Keratinocyte (primary cell): ENCODE measurements around the gene CLDN5. TPM values are rescaled to one million over a fixed set of nuclear protein-coding genes. Genes with fewer than 3 reads are reported as not detected.

Experiments used
- DNase-seq: peaks from one replicate; pipeline ENCODE4 v3.0.0-alpha.2; 2011; ENCODE audit warnings: low read depth, missing footprints, low spot score
- FAIRE-seq: peaks from 2 replicates; lab custom pipeline; 2011; peaks lifted over from hg19 to GRCh38; lab: Jason Lieb, UNC
- H2AFZ ChIP-seq: 2 replicates; pipeline ENCODE4 v1.6.0; 2012; ENCODE audit warnings: low read length, control low read depth, inconsistent platforms; ENCODE audit not compliant: control insufficient read depth
- H3K27ac ChIP-seq: 2 replicates; pipeline ENCODE4 v1.5.1; 2011; ENCODE audit warnings: low read length; ENCODE audit not compliant: control insufficient read depth, insufficient read depth
- H3K27me3 ChIP-seq: 3 replicates; pipeline ENCODE4 v1.6.0; 2011; ENCODE audit warnings: low read length; ENCODE audit not compliant: control insufficient read depth, insufficient read depth; ENCODE audit errors: extremely low read depth
- H3K36me3 ChIP-seq, 2 experiments: 2 replicates in 1 of 2; 3 replicates in 1 of 2; pipeline ENCODE4 v1.5.1; 2011; ENCODE audit warnings: low read length in 2 of 2, mild to moderate bottlenecking in 1 of 2; ENCODE audit not compliant: control insufficient read depth in 2 of 2, insufficient read depth in 2 of 2; ENCODE audit errors: extremely low read depth in 1 of 2
- H3K4me1 ChIP-seq: 3 replicates; pipeline ENCODE4 v1.5.1; 2011; ENCODE audit warnings: low read length; ENCODE audit not compliant: control insufficient read depth, insufficient read depth; ENCODE audit errors: extremely low read depth
- H3K4me2 ChIP-seq: 3 replicates; pipeline ENCODE4 v1.6.0; 2011; ENCODE audit warnings: low read depth, low read length; ENCODE audit not compliant: control insufficient read depth, insufficient read depth; ENCODE audit errors: extremely low read depth
- H3K4me3 ChIP-seq, 3 experiments: fragments of 200-600 bp in 1 of 3; sonication (generic) in 1 of 3; 2 replicates in 2 of 3; 3 replicates in 1 of 3; pipeline ENCODE4 v1.5.1; 2011 to 2016; ENCODE audit warnings: low read length in 3 of 3, mild to moderate bottlenecking in 3 of 3, control low read depth in 2 of 3, inconsistent platforms in 1 of 3, low read depth in 1 of 3, mixed read lengths in 1 of 3, mixed run types in 1 of 3, moderate library complexity in 1 of 3; ENCODE audit not compliant: control insufficient read depth in 2 of 3, insufficient read depth in 2 of 3; ENCODE audit errors: extremely low read depth in 1 of 3
- H3K79me2 ChIP-seq: 2 replicates; pipeline ENCODE4 v1.6.0; 2012; ENCODE audit warnings: low read length; ENCODE audit not compliant: control insufficient read depth, insufficient read depth
- H3K9ac ChIP-seq: 3 replicates; pipeline ENCODE4 v1.6.0; 2011; ENCODE audit warnings: low read length; ENCODE audit not compliant: control insufficient read depth, insufficient read depth; ENCODE audit errors: extremely low read depth
- H3K9me1 ChIP-seq: 3 replicates; pipeline ENCODE4 v1.6.0; 2011; ENCODE audit warnings: low read length; ENCODE audit not compliant: control insufficient read depth, insufficient read depth; ENCODE audit errors: extremely low read depth
- H3K9me3 ChIP-seq: 2 replicates; pipeline ENCODE4 v1.5.1; 2012; ENCODE audit warnings: low read depth, low read length; ENCODE audit not compliant: control insufficient read depth
- H4K20me1 ChIP-seq: 3 replicates; pipeline ENCODE4 v1.6.0; 2011; ENCODE audit warnings: low read length; ENCODE audit not compliant: control insufficient read depth, insufficient read depth; ENCODE audit errors: extremely low read depth
- CTCF ChIP-seq, 3 experiments: IDR thresholded peaks in 1 of 3; conservative IDR thresholded peaks in 1 of 3; optimal IDR thresholded peaks in 1 of 3; 2 replicates in 2 of 3; 3 replicates in 1 of 3; pipeline versions ENCODE3 to v1.5.1; 2011; ENCODE audit warnings: low read length in 3 of 3, mild to moderate bottlenecking in 3 of 3, moderate library complexity in 2 of 3, control low read depth in 1 of 3, inconsistent platforms in 1 of 3; ENCODE audit not compliant: insufficient read depth in 2 of 3; ENCODE audit errors: extremely low read depth in 1 of 3
- EZH2 ChIP-seq: IDR thresholded peaks from one replicate; pipeline ENCODE4 v1.6.1; 2012; ENCODE audit warnings: inconsistent platforms, mild to moderate bottlenecking, low read length, moderate library complexity
- dilution Hi-C: fragments of 300-500 bp; cut with MboI; formaldehyde crosslinking; loops from one replicate; pipeline ENCODE4 v1.7.0; 2020; ENCODE audit warnings: low sequenced_read_pairs; ENCODE audit not compliant: extremely low pct_ligation_motif_present
- polyA plus RNA-seq, 5 experiments: library from polyadenylated mRNA; depleted of rRNA in 3 of 5; stranded (reverse) in 3 of 5; stranded (forward) in 1 of 5; unstranded in 1 of 5; fragments of >200 nt; gene quantifications; 1 replicate in 1 of 5; 2 replicates in 3 of 5; 3 replicates in 1 of 5; pipeline versions ENCODE4 v1.2.1 to v1.2.3, GENCODE V29; 2011 to 2012; ENCODE audit warnings: missing spikeins in 2 of 5, low read depth in 1 of 5, low replicate concordance in 1 of 5

CLDN5 gene
- polyA plus RNA-seq, 1 donor (not counting 4 experiments of a cell fraction or from before 2014, with no cell fraction given) = not detected

DNA sequence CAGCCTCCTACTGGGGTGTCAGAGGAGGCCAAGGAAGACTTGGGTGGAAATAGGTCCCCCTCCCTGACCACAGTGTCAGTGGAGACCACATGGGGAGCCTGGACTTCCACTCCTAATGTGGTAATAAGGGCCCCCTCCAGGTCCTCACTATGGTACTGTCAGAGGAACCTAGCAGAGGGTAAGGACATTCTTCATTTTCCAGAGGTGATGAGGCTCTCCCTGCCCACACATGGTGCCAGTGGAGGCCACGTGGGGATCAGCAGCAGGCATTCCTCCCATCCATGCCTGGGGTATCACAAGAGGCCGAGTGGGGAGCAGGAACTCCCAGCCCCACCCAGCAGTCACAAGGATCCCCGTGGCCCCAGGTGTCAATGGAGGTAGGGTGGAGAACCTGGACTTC lies 6.5 kb upstream of the CLDN5 start:
- dilution Hi-C loops = no loop called here
- no peaks in the 10 kb centered on the region for H3K9me3 ChIP-seq
- H4K20me1 ChIP-seq = no peaks in the 10 kb centered on the region
- no peaks in the 10 kb centered on the region for H3K36me3 ChIP-seq
- H2AFZ ChIP-seq = no peak overlapping the region
- FAIRE-seq (no peak), DNase-seq (no peak)
- H3K4me2 ChIP-seq = no peak overlapping the region
- no peak overlapping the region for H3K4me3 ChIP-seq
- no peaks in the 10 kb centered on the region for H3K9me1 ChIP-seq
- H3K79me2 ChIP-seq = no peaks in the 10 kb centered on the region
- no peak overlapping the region for H3K27ac ChIP-seq
- no peak overlapping the region for H3K9ac ChIP-seq
- peaks cover 20% of the 10 kb centered on the region for H3K27me3 ChIP-seq
- TF ChIP-seq CTCF (optimal IDR thresholded peaks at IDR 0.05 in 1 of 3, IDR thresholded peaks at IDR 0.05 in 1 of 3, conservative IDR thresholded peaks at IDR 0.05 in 1 of 3; ENCODE audit: extremely low read depth in 1 of 3, insufficient read depth in 2 of 3, low read length in 3 of 3) (no peak), EZH2 (no peak)
- H3K4me1 ChIP-seq = no peaks in the 10 kb centered on the region

GRCh38 chr22:19529811-19530210 lies 5.6 kb upstream of the CLDN5 start:
- H3K4me3 ChIP-seq = no peak overlapping the region
- TF ChIP-seq CTCF (optimal IDR thresholded peaks at IDR 0.05 in 1 of 3, IDR thresholded peaks at IDR 0.05 in 1 of 3, conservative IDR thresholded peaks at IDR 0.05 in 1 of 3; ENCODE audit: extremely low read depth in 1 of 3, insufficient read depth in 2 of 3, low read length in 3 of 3) (no peak), EZH2 (no peak)
- H3K79me2 ChIP-seq = no peaks in the 10 kb centered on the region
- no peaks in the 10 kb centered on the region for H4K20me1 ChIP-seq
- FAIRE-seq (no peak), DNase-seq (no peak)
- H3K27ac ChIP-seq = no peak overlapping the region
- H3K9ac ChIP-seq = no peak overlapping the region
- no peaks in the 10 kb centered on the region for H3K4me1 ChIP-seq
- H3K4me2 ChIP-seq = no peak overlapping the region
- H3K36me3 ChIP-seq = no peaks in the 10 kb centered on the region
- dilution Hi-C loops = loop anchor here (10.0 kb wide), 1 partner anchor 65 kb away; no protein-coding TSS in a partner anchor
- H3K9me3 ChIP-seq = no peaks in the 10 kb centered on the region
- H3K27me3 ChIP-seq = peaks cover 29% of the 10 kb centered on the region
- no peaks in the 10 kb centered on the region for H3K9me1 ChIP-seq
- H2AFZ ChIP-seq = no peak overlapping the region
